Chondrocyte (in vitro differentiated cells): Measurements from ENCODE around the gene HAUS3. TPM values are rescaled to one million over a fixed set of nuclear protein-coding genes. Genes with fewer than 3 reads are reported as not detected.

ENCODE experiments used
- DNase-seq: peaks from one replicate; pipeline ENCODE4 v3.0.0; 2021; ENCODE audit warnings: mixed read lengths, low spot score
- H3K27ac Mint-ChIP-seq: one replicate; pipeline ENCODE4 v1.8.0; 2021; ENCODE audit warnings: mild to moderate bottlenecking, moderate library complexity, mixed read lengths; ENCODE audit not compliant: unreplicated experiment
- H3K27me3 Mint-ChIP-seq: 2 replicates; pipeline ENCODE4 v1.8.0; 2021; ENCODE audit warnings: low read depth, mixed read lengths
- H3K36me3 Mint-ChIP-seq: 2 replicates; pipeline ENCODE4 v1.8.0; 2021; ENCODE audit warnings: low read depth, mixed read lengths
- H3K4me1 Mint-ChIP-seq: 2 replicates; pipeline ENCODE4 v1.8.0; 2021; ENCODE audit warnings: low read depth, mild to moderate bottlenecking, mixed read lengths
- H3K4me3 Mint-ChIP-seq: one replicate; pipeline ENCODE4 v1.8.0; 2021; ENCODE audit warnings: mild to moderate bottlenecking, moderate library complexity, mixed read lengths; ENCODE audit not compliant: unreplicated experiment
- H3K9me3 Mint-ChIP-seq: 2 replicates; pipeline ENCODE4 v1.8.0; 2021; ENCODE audit warnings: low read depth, mixed read lengths
- CTCF ChIP-seq: fragments of 200-600 bp; sonication (generic); IDR thresholded peaks from 2 replicates; pipeline ENCODE4 v1.5.0; 2021; ENCODE audit warnings: antibody characterized with exemption, mild to moderate bottlenecking, moderate library complexity
- total RNA-seq: library from RNA; stranded (reverse); gene quantifications from 3 replicates; pipeline ENCODE4 v1.2.1, GENCODE V29; 2021

HAUS3 gene
- total RNA-seq, 1 donor from 2014 or later: 10.0 TPM

GRCh38 chr4:2254665-2255500, 13.0 kb upstream of the HAUS3 start:
- Mint-ChIP-seq H3K27me3 (no peaks in the 10 kb centered on the region), H3K36me3 (peaks cover 17% of the 10 kb centered on the region), H3K4me1 (peaks cover 12% of the 10 kb centered on the region), H3K4me3 (no peak overlapping the region), H3K9me3 (no peaks in the 10 kb centered on the region), H3K27ac (no peak overlapping the region)
- TF ChIP-seq CTCF: no peak
- no peak for DNase-seq

- peaks cover 20% of the 10 kb centered on the region for H3K36me3 Mint-ChIP-seq
- peaks cover 9% of the 10 kb centered on the region for H3K4me1 Mint-ChIP-seq
- H3K4me3 Mint-ChIP-seq: no peak overlapping the region
- TF ChIP-seq CTCF: no peak
- H3K27ac Mint-ChIP-seq: no peak overlapping the region
- no peaks in the 10 kb centered on the region for H3K9me3 Mint-ChIP-seq
- H3K27me3 Mint-ChIP-seq: no peaks in the 10 kb centered on the region
- no peak for DNase-seq
These were observed 11.5 kb upstream of the HAUS3 start for GRCh38 chr4:2253160-2254084.

GRCh38 chr4:2252530-2253091, 10.7 kb upstream of the HAUS3 start:
- Mint-ChIP-seq H3K9me3 (no peaks in the 10 kb centered on the region), H3K4me1 (peaks cover 6% of the 10 kb centered on the region), H3K27ac (no peak overlapping the region), H3K4me3 (no peak overlapping the region), H3K27me3 (no peaks in the 10 kb centered on the region), H3K36me3 (peaks cover 20% of the 10 kb centered on the region)
- TF ChIP-seq CTCF: no peak
- DNase-seq: no peak

- no peak for DNase-seq
- no peak overlapping the region for H3K4me3 Mint-ChIP-seq
- no peaks in the 10 kb centered on the region for H3K9me3 Mint-ChIP-seq
- no peak overlapping the region for H3K27ac Mint-ChIP-seq
- no peak for TF ChIP-seq CTCF
- peaks cover 20% of the 10 kb centered on the region for H3K36me3 Mint-ChIP-seq
- peaks cover 3% of the 10 kb centered on the region for H3K4me1 Mint-ChIP-seq
- no peaks in the 10 kb centered on the region for H3K27me3 Mint-ChIP-seq
These were observed 10.0 kb upstream of the HAUS3 start for GRCh38 chr4:2251795-2252529.
